Left ventricle myocardium superior (tissue), 1 donor: Measurements from ENCODE around the gene YKT6. TPM values are rescaled to one million over a fixed set of nuclear protein-coding genes. Genes with fewer than 3 reads are reported as not detected.

Source experiments
- ATAC-seq: fragments of 200-7000 bp; cut with Tn5 transposase; one replicate; pipeline ENCODE4 v1.9.1; 2020; ENCODE audit warnings: mild to moderate bottlenecking, moderate library complexity
- DNase-seq: peaks from one replicate; pipeline ENCODE4 v3.0.0-alpha.2; 2020
- intact Hi-C: fragments of 100-400 bp; cut with micrococcal nuclease; formaldehyde crosslinking; loops from one replicate; pipeline ENCODE4 v1.11.0; 2022
- total RNA-seq: library from RNA; stranded (reverse); fragmentation: NEBNext Ultra II Directional; extraction: Animal tissue kit (Norgen Biotek cat#: 25700); gene quantifications from one replicate; pipeline ENCODE4 v1.2.1, GENCODE V29; 2021
- donor health status: DM: no; HTN: yes; CAD: no; lungs with severe emphysema.

The YKT6 gene
- total RNA-seq, 1 donor from 2014 or later, result 58.4 TPM

DNA sequence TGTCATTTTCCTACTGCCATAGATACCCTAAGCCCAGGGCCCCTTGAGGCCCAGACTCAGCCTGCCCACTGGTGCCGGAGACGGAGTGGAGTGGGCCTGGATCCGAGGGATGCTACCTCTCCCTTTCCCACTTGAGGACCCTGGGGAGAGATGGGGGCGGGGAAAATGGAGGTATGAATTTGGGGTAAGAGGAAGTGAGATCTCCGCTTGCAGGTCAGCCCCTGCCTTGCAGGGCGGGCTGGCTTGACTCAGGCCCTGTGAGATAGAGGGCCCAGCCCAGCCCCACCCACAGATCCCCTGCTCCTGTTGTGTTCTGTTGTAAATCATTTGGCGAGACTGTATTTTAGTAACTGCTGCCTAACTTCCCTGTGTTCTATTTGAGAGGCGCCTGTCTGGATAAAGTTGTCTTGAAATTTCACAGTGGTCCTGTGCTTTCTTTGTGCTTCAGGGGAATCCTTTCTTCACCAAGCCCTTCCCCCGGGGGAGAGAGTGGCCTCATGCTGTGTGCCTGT is 13.2 kb downstream of the YKT6 start:
- DNase-seq (no peak), ATAC-seq (no peak)
- intact Hi-C loops, result no loop called here

DNA sequence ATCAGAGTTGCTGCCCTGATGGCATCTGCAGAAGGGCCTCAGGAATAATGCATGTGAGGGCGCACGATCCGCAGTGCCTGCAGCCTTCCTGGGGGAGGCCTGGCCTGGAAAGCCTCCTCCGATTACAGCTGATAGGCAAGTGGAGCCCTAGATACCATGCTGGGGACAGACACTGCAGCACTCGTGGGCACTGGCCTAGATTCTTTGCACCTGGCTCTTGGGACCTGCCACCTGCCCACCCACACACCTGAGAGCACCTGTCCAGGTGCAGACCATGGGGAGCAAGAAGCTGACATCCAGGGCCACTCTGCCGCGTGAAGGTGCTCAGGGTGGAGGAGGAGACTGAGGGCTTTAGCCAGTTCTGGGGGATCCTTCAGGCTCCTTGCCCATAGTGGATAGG is 14.8 kb downstream of the YKT6 start:
- DNase-seq (no peak), ATAC-seq (no peak)
- intact Hi-C loops, result no loop called here

DNA sequence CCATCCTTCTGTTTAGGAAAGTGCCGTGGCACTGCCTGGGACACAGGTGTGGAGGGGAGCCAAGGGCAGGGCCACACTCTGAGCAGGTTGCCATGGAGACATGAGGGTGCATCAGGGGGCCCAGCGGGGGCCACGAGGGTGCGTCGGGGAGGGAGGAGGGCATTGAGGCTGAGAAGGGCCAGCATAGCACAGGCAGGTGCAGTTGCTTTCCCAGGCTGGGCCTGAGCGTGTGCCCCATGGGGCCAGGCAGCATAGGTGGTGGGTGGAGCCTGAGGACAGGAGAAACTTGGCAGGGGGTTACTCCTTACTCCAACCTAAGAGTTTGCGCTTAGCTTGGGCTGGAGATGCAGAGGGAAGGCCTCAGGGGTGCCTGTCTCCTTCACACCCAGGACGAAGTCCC is 15.2 kb downstream of the YKT6 start:
- ATAC-seq, result no peak
- intact Hi-C loops, result no loop called here
- no peak for DNase-seq

DNA sequence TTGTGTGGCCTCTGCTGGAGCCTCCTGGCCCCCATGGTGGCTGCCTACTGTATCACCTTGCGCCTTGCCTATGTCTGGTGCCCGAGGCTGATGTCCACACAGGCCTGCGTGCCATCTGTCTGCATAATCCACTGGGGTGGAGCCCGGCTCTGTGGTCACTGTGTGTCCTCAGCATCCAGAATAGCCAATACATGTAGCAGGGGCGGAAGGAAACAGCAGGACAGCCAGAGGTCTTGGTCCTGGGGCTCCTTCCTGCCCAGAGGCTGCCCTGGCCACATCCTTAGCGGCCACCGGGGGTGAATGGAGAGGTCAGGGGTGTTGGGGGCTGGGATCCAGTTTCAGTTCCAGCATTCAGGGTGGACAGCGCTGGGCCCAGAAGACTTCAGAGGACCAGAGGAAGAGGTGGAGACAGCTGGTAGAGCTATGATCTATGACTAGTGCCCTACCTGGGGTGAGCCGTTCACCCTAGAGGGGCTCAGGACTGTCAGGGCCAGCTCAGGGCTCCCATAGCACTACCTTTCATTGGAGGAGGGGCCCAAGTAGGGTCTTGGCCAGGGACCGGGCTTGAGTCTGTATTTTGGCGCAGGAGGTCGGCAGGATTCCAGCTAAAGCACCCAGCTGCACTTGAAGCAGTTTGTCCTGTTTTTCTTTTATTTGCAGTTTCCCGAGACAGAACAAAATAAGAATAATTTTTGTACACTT is 15.9 kb downstream of the YKT6 start:
- DNase-seq (peak; percentile 26), ATAC-seq (peak; percentile 3)
- intact Hi-C loops, result no loop called here

DNA sequence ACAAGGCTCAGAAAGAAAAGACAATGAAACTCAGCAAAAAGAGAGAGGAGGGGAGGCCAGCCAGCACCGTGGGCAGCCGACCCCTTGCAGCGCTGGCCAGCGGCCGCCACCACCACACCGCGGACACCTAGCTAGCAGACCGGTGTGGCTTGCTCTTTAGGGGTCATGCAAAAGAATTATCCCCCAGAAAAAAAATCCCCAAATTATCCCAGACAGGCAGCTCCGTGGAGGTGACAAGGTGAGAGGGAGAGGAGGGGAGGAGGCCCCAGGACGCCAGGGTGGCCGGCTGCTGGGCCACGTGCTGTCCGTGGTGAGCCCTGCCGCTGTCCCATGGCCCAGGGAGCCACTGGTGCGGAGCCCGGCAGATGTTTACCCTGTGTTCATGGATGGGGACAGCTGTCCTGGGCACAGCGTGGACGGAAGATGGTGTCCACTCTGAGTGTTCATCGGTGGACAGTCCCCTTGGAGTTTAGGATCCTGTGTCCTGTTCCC is 16.5 kb downstream of the YKT6 start:
- intact Hi-C loops, result no loop called here
- ATAC-seq (no peak), DNase-seq (no peak)

DNA sequence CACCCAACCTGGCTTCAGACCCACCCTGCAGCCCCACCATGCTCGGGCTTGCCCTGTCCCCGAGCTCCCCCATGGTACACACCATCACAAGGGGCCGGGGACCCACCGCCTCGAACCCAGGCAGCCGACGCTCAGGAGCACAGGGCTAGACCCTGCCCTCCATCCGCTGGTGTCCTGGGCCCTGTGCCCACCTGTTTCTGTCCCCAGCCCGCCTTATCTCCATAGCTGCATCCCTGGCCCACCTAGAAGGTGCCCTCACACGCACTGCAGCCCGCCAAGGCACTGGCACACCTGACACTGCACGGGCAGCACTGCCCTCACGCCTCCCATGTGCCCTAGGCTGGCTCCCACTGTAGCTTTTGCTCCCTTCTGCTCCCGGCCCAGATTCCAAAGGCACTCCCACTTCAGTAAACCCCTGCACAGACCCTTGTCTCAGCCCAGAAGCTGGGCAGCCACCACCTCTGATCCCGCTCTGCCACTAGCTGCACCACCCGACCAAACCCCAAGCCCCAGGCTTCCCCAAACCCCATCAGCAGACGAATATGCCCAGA is 17.1 kb downstream of the YKT6 start:
- peak; percentile 22 for DNase-seq
- intact Hi-C loops, result no loop called here

DNA sequence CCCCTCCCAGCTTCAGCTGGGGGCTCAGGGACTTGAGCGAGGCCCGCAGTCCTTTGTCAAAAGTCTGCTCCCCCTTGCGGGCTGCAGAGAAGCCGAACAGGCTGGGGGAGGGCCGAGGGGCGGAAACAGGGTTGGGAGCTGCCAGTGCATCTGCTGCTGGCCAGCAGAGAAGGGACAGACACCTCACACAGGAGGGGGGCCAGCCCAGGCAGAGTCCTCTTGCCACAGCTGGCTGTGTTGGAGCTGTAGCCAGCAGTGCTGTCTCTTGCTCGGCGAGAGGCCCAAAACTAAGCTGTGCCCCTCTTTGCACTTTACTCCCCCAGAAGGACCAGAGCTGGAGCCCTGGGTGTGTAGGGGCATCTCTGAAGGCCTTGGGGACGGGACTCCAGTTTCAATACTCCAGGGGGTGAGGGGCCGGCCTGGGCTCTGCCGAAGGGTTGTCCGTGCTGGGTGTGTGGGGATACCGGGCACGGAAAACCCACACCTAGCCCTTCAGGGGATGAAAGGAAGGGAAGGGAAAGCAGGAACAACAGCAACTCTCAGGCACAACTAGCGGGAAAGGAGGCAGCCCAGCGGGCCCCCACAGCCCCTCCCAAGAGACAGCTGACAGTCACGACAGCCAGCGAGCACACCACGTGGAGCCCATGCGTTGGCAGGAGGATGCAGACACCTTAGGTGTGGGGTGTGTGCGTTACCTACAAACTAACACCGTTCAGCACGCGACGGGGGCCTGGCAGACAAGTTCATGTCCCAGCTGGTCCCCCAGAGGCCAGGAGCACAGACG is 17.8 kb downstream of the YKT6 start:
- intact Hi-C loops, result no loop called here
- DNase-seq, result no peak
- ATAC-seq, result no peak

More for the DNA sequence above, 17.1 kb downstream of the YKT6 start:
- ATAC-seq, result no peak

DNA sequence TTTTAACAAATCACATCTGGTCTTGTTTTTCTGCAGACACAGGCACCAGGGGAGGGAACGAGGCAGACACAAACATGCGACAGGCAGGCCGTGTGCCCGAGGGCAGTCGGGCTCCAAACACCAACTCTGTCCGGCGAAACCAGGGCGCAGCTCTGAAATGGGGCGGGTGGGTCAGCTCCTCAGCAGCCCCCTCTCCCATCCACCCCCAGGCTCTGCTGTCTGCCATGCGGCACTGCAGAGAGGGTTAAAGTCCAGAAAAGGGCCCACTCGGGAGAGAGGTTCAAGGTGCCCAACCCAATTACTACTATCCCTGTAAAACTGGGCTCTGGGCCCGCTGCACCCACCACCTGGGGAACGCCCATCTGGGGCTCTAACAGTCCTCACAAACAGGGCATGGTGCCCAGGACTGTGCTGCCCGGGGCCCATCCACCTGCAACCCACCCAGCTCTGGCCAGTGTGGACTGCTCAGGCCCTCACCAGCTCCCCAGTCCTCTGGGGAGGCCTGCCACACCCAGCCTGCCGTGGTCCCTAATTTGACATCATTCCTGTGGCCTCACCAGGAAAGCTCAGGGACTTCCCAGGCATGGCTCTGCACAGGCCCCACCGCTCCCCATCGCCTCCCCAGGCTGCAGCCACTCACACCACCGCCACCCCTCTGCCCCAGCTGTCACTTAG is 18.7 kb downstream of the YKT6 start:
- no peak for DNase-seq
- no peak for ATAC-seq
- intact Hi-C loops, result no loop called here

DNA sequence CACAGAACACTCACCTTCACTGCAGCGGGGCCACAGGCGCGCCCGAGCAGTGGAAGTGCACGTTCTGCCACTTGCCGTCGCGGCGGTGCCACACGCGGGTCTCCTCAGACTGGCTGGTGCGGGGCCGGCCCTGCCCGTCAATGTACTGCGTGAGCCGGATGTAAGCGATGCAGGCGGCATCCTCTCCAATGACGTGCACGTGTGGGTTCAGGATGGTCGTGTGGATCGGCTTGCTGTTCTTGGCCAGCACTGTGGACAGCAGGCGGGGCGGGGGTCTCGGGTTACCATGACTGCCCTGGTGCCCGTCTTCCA is 19.2 kb downstream of the YKT6 start:
- intact Hi-C loops, result no loop called here
- ATAC-seq, result no peak
- peak; percentile 32 for DNase-seq

DNA sequence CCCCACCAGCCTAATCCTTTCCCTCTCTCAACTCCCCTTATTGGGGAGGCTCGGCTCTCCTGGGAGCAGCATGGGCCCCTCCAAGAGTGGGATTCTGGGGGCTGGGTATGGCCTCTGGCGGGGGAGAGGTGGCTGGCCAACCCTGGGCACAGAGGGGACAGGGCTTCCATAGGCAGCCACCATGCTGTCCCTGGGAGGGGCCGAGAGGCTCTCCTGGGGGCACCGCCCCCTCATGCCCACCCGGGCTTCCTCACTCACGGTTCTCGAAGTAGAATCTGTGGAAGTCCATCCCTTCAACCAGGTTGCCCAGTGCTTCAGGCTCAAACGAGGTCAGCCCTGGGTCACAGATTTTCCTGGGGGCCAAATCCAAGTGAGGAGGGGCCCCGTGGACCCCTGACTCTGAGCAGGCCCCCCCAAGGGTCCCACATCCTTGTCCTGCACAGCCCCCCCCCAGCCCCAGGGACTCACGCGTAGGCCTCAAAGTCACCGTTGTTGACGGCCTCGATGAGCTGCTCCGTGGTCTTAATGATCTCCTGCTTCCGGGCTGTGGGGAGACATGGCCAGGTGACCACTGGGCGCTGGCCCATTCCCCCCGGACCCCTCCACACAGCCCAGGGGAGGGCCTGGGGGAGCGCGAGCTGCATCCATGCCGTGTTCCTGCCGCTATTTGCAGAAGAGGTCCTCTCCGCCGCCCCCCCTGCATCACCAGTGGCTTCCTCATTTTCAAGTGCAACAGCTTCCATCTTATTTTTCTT is 19.8 kb downstream of the YKT6 start:
- intact Hi-C loops, result no loop called here
- ATAC-seq (no peak), DNase-seq (no peak)

DNA sequence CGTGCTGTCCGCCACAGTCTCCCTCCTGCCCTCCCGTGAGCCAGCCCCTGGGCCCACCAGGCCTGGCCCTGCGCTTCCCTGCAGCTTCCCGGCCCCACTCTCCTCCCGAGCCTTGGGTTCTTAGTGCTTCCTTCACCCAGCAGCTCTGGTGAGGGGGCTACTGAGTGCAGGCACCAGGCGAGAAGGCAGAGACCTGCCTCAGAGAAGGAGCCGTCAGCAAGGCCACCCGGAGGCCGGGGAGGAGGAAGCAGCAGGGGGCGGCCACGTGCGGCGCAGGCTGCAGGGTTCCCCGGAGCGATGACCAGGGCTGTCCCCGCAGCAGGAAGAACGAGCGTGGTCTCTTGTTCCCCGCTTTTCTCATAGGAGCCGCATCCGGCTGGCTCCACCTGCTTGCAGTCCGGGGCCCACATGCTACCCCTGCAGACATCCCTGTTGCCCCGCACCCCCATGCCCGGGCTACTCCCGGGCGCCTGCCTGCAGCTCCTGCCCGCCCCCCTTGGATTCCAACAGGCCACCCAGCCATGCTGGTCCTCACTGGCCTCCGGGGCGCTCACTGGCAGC is 20.5 kb downstream of the YKT6 start:
- intact Hi-C loops, result no loop called here
- DNase-seq (peak; percentile 27), ATAC-seq (no peak)

DNA sequence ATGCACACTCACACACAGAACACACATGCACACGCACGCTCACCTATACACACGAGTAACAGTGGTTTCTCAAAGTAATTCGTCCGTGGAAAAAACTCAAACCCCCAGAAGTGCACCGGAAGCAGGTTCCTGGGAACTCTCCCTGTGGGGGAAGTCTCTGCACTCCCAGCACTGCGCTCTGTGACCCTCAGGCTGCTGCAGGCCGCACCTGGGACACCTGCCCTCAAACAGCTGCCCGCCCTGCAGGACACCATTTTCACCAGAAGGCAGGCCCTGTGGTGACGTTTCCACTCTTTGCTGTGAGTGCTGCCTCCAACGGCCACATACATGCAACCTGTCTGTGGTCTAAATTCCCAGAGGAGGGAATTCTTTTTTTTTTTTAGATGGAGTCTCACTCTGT is 21.3 kb downstream of the YKT6 start:
- intact Hi-C loops, result no loop called here
- no peak for DNase-seq
- no peak for ATAC-seq

DNA sequence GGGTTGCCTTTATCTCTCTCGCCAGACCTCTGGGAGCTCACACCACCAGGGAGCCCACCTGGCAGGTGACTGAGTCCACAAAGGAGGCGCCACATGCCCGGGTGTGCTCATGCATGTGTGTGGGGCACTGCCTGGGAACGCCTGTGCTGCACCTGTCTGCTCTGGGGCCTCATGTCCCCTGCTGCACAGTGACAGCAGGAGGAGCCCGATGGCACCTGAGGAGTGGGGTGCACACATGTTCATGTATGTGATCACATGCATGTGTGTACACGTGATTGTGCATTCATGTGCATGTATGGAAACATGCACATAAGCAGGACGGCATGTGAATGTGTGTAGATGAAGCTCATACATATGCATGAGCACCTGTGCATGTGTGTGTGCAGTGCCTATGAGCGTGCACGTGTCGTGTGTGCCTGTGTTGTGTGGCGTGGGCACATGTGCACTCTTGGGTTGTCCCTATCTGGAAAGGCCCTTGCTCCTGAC is 22.0 kb downstream of the YKT6 start:
- intact Hi-C loops, result no loop called here
- DNase-seq (no peak), ATAC-seq (no peak)

DNA sequence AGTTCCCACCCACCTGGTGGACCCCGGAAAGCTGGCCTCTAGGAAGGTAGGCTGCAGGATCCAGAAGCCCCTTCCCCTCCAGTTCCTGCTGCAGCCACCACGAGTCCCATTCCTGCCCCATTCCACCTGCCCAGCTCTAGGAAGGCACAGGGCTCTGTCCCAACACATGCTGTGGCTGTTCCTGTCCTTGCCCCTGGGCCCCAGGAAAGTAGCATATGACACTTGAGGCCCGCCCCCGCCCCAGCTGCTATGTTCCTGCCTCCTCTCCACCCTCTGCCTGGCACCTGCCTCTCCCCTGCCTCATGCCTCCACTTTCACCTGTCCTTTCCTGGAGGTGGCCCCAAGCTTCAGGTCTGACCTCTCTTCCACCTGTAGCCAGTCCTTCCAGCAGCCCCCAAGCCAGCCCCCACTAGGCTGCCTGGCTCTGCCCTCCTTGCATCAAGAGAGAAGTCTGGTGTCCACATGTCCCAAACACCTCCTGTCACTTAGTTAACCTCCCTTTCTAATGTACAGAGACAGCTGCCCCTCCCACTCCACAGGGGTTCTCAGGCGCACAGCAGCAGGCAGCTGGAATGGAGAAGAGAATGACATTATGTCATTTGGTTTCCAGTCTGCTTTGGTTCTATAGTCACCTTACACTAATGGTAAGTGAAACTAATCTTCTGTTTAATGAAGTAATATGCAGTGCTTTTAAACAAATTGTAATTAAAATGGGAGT is 22.7 kb downstream of the YKT6 start:
- intact Hi-C loops, result no loop called here
- ATAC-seq (no peak), DNase-seq (no peak)

DNA sequence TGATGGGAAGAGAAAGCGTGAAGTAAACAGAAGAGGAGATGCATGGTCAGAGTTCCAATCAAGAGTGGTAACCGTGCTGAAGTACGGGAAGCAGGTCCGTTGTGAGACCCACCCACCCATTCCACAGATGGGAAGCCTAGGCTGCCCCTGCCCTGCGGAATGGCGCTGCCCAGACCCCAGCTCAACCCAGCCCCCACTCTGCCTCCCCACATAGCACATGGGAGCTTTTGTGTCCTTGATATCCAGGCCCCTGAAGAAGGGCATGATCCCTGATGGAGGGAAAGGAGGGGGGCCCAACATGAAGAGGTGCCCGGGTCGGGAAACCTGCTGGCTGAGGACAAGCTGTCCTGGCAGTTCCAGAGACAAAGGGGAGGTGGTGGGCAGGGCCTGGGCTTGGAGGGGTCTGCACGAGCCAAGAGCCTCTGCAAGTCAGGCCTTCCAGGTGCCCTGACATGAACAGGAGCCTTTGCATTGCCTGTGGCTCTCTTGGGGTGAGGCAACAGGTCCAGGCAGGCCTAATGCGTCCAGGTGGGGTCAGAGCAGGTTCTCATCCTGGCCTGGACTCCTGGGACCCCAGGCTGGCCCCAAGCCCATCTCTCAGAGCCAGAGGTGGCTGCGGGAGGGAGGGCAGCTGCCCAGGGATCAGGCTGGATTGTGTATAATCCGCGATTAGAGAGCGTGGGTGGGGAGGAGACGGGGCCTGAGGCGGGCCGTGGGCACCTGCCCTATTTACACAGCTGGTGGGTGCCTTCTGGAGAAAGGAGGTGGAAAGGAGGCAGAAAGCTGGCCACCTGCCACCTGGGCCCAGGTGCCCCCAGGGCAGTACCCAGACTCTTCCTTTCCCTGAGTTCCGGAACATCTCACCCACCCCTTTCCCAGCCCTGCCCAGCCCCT is 23.5 kb downstream of the YKT6 start:
- intact Hi-C loops, result no loop called here
- no peak for ATAC-seq
- DNase-seq, result no peak

DNA sequence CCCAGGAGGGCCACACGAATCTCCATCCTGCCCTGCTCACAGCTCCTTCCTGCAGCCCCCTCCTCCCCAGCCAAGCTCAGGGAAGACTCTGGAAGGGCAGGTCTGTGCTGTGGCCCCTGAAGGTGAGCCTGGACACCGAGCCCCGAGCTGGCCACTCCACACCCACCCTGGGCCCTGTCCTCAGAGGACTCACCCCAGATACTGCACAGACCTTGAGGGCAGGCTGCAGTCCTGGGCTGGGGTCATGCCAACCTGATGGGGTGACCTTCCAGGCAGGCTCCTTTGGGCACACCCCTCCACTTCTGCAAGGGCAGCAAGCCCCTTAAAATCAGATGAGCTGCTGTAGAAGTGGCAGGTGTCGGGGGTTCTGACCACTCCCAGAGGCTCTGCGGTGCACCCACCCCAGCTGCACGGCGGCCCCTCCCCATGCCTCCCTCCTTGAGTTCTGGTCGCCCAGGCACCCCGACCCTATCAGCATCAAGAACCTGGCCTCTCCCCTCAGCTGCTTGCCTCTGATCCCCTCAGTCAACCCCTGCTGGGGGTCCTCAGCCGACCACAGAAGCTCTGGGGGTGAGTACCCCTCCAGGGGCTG is 24.3 kb downstream of the YKT6 start:
- intact Hi-C loops, result no loop called here
- DNase-seq (peak; percentile 22), ATAC-seq (no peak)
